HG02678 (cell line): ENCODE measurements around the gene SUPT20H.

Experiments used
- ATAC-seq: cut with Tn5 transposase; IDR thresholded peaks from one replicate; pipeline ENCODE4 v1.9.1; 2021; ENCODE audit warnings: mild to moderate bottlenecking, moderate library complexity; ENCODE audit not compliant: unreplicated experiment

The SUPT20H gene

GRCh38 chr13:37009692-37010091, 49.8 kb downstream of the SUPT20H start:
- no peak for ATAC-seq

GRCh38 chr13:37001921-37002250, 57.6 kb downstream of the SUPT20H start:
- no peak for ATAC-seq

- peak; percentile 63 for ATAC-seq
Measured at GRCh38 chr13:36999054-36999714, 60.3 kb downstream of the SUPT20H start, which contains the start of gene ALG5. Gene ALG5, minus strand, starts transcription at chr13:36999340. Its CDS starts 40 bp downstream, at chr13:36999300.

GRCh38 chr13:36998624-36999041, 60.9 kb downstream of the SUPT20H start:
- ATAC-seq, result no peak

- ATAC-seq, result no peak
Measured at GRCh38 chr13:36997716-36998427, 61.6 kb downstream of the SUPT20H start.

- ATAC-seq, result no peak
Measured at GRCh38 chr13:36992362-36992761, 67.1 kb downstream of the SUPT20H start.

GRCh38 chr13:36986462-36987240, 72.8 kb downstream of the SUPT20H start:
- no peak for ATAC-seq

GRCh38 chr13:36981156-36981743, 78.2 kb downstream of the SUPT20H start:
- ATAC-seq, result no peak

- ATAC-seq, result no peak
Measured at GRCh38 chr13:36979361-36980050, 80.0 kb downstream of the SUPT20H start.

- no peak for ATAC-seq
Measured at GRCh38 chr13:36975172-36975571, 84.3 kb downstream of the SUPT20H start.

GRCh38 chr13:36973621-36974295, 85.7 kb downstream of the SUPT20H start:
- peak; percentile 81 for ATAC-seq

GRCh38 chr13:36973009-36973408, 86.5 kb downstream of the SUPT20H start:
- no peak for ATAC-seq

- ATAC-seq, result no peak
Measured at GRCh38 chr13:36966404-36966803, 93.1 kb downstream of the SUPT20H start.

- no peak for ATAC-seq
Measured at GRCh38 chr13:36965767-36966166, 93.7 kb downstream of the SUPT20H start.

GRCh38 chr13:36959456-36960116, 99.9 kb downstream of the SUPT20H start:
- no peak for ATAC-seq
